ENCODE data around the gene GATM. TPM values are rescaled to one million over a fixed set of nuclear protein-coding genes. Genes with fewer than 3 reads are reported as not detected.

Gene GATM
- total and polyA plus RNA-seq, 2 of the 8 experiments (the other 6 are each of a cell fraction or from before 2014, with no cell fraction given) = 10.2 to 15.1 TPM

DNA sequence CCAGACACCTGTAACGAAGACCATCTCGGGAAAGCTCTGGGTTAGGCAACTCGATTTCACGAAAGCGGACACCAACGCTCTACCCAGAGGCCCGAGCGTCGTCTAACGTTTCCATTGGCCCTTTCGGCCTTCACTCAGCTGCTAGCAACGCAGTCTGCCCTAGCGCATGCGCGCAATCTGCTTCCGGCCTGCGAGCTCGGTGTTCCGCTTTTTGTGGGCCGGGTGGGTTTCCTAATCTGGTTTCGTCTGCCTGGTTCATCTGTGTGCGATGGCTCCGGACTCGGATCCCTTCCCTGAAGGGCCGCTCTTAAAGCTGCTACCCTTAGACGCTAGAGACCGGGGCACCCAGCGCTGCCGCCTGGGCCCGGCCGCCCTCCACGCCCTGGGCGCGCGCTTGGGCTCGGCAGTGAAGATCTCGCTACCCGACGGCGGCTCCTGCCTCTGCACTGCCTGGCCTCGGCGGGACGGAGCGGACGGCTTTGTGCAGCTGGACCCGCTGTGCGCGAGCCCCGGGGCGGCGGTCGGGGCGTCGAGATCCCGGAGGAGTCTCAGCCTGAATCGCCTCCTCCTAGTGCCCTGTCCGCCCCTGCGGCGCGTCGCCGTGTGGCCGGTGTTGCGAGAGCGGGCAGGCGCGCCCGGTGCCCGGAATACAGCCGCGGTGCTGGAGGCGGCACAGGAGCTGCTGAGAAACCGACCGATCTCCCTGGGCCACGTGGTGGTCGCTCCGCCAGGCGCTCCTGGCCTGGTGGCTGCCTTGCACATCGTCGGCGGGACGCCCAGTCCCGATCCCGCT lies 24.0 kb upstream of the GATM start (continued):
- TF ChIP-seq GABPA (IDR thresholded peaks at IDR 0.05; ENCODE audit: borderline replicate concordance, insufficient read depth, low read length) (peak; percentile 86; the same call in 1 of the 2 replicates), KDM5A (IDR thresholded peaks at IDR 0.05; ENCODE audit: low read length) (no peak), SUZ12 (IDR thresholded peaks at IDR 0.05; ENCODE audit: low read length) (no peak), CHD1 (IDR thresholded peaks at IDR 0.05; ENCODE audit: low read depth, low read length) (no peak), TEAD4 (IDR thresholded peaks at IDR 0.05; ENCODE audit: low read depth, low read length) (no peak), KDM4A (IDR thresholded peaks at IDR 0.05; ENCODE audit: low read depth, low read length, severe bottlenecking) (no peak), FOSL1 (IDR thresholded peaks at IDR 0.05; ENCODE audit: insufficient read depth, low read depth, low read length) (no peak), CBX8 (IDR thresholded peaks at IDR 0.05; ENCODE audit: borderline replicate concordance, low read depth, low read length) (no peak), RBBP5 (IDR thresholded peaks at IDR 0.05; ENCODE audit: borderline replicate concordance, low read depth, low read length) (no peak; the same call in 1 of the 2 replicates), HDAC6 (IDR thresholded peaks at IDR 0.05; ENCODE audit: low read depth, low read length) (no peak), SIX5 (IDR thresholded peaks at IDR 0.05; ENCODE audit: low read depth, low read length) (no peak), USF2 (IDR thresholded peaks at IDR 0.05; ENCODE audit: low read length) (no peak), JUND (IDR thresholded peaks at IDR 0.05; ENCODE audit: low read length) (no peak), SRF (IDR thresholded peaks at IDR 0.05; ENCODE audit: low read depth, low read length) (0 out of 2 replicates have a peak, but pooled peaks have one; percentile 28), CTCF (IDR thresholded peaks at IDR 0.05; ENCODE audit: control extremely low read depth in 1 of 3, insufficient read depth in 1 of 3, low read depth in 1 of 3, low read length in 3 of 3) (no peak), EGR1 (IDR thresholded peaks at IDR 0.05; ENCODE audit: borderline replicate concordance, low read depth, low read length) (no peak), CHD2 (IDR thresholded peaks at IDR 0.05; ENCODE audit: low read length) (peak; percentile 82)

Measured in H1 (cell line).